Measurements from ENCODE around the gene ARMH3.
"Not testable (repeated sequence)": the region's sequence is repeated elsewhere in the genome, so short reads cannot be mapped to it uniquely, and the experiment has no call there.

ARMH3 gene

DNA sequence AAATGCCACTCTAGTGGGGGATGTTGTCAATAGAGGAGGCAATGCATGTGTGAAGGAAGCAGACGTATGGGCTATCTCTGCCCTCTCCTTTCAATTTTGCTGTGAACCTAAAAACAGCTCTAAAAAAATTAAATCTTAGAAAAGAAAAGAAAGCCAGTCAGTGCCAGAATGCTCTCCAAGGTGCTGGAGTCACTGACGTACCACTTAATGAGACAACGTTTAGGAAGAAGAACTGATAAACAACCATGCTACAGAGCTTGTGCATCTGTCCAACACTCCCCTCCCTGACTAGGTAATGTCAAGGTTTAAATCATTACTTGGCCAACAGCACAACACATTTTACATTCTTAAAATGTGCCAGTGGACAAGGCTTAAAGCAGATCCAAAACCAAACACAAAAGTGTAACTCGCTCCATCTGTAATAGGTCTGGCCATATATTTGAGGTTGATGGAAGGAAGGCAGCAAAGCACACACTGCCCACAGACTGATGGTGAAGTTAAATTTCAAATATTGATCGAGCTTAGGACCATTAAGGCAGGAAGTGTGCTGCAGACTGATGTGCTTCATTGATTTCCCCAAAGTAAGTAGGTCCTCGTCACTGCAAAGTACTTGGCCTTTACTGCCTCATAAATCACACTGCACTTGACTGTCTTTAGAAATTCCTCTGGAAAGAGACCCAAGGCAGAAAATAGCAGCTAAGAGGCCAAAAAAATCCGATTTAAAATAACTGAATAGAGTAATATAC, 15.5 kb downstream of the ARMH3 start:
- no peak for DNase-seq

- DNase-seq: no peak
Observed at GRCh38 chr10:102038410-102038809, 17.6 kb downstream of the ARMH3 start.

DNA sequence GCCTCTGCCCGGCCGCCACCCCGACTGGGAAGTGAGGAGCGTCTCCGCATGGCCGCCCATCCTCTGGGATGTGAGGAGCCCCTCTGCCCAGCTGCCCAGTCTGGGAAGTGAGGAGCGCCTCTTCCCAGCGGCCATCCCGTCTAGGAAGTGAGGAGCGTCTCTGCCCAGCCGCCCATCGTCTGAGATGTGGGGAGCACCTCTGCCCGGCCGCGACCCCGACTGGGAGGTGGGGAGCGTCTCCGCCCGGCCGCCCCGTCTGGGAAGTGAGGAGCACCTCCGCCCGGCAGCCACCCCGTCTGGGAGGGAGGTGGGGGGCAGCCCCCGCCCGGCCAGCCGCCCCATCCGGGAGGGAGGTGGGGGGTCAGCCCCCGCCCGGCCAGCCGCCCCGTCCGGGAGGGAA, 20.2 kb downstream of the ARMH3 start:
- DNase-seq: not testable (repeated sequence)

GRCh38 chr10:102033787-102034186, 22.2 kb downstream of the ARMH3 start:
- DNase-seq: no peak

GRCh38 chr10:102027261-102027660, 28.7 kb downstream of the ARMH3 start:
- DNase-seq: no peak

- DNase-seq: no peak
Observed at GRCh38 chr10:102024799-102025198, 31.2 kb downstream of the ARMH3 start.

GRCh38 chr10:102020938-102021337, 35.0 kb downstream of the ARMH3 start:
- DNase-seq: no peak

DNA sequence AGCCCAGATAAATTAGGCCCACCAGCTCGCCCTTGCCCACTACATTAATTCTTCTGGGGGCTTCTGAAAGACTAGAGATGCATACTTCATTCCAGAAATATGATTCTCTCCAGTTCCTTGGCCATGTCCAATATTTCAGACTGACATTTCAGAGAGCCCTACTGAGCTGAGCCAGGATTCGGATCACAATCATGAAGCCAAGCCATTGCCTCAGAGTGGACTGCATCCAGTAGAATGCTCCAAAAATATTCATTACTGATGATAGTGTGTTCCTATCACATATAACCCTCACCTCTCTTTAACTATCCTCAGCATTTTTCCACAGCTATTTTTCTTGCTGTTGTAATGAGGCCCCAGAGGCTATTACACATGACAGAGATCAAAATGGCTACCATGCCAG, 38.7 kb downstream of the ARMH3 start:
- DNase-seq: no peak

DNA sequence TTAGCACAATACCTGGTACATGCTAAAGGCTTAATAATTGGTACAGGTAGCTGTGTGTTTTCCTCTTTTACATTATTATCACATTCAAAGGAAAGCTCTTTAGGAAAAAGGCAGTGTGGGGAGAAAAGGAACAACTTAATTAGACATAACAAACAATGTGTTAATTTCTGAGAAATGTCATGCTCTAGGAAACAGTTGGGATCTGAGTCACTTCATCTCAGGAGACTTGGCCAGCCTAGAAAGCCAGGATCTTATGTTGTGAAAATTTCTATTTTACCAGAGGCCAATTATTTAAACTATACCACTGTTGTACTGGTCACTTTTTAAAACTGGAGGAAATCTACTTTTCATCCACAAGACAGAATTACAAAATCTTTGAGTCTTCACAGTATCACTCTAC, 39.6 kb downstream of the ARMH3 start:
- DNase-seq: no peak

DNA sequence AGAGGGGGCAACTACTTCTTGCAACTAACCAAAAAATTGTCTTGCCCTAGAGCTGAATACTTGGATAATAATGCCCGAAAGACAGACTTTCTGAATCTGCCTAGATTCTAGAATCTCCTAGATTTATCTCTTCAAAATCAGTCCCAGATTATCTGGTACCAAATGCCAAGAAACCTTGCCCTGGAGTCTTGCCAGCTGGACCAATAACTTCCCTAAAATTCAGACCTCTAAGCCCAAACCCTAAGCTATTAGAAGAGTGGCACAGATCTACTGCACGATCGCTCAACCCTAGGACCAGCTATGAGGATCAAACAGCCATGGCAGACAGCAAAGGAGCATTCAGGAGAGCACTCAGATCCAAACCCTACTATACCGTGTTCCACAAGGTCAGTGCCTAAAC, 45.0 kb downstream of the ARMH3 start:
- no peak for DNase-seq

GRCh38 chr10:102009801-102010425, 46.1 kb downstream of the ARMH3 start:
- no peak for DNase-seq

GRCh38 chr10:102007796-102008195, 48.2 kb downstream of the ARMH3 start:
- DNase-seq: no peak

DNA sequence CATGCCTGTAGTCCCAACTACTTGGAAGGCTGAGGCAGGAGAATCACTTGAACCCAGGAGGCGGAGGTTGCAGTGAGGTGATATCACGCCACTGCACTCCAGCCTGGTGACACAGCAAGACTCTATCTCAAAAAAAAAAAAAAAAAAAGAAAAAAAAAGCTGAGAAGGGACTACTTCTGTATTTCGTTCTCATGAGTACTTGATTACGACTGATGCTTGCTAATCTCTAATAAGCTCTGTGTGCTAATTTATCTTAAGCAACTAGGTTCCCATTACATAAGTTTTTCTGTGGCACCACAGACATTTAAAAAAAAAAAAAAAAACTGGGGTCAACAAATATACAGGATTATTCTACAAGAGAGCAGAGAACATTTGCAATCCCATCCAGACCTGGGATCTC, 48.9 kb downstream of the ARMH3 start:
- DNase-seq: not testable (repeated sequence)

- no peak for DNase-seq
Observed at GRCh38 chr10:102004376-102004775, 51.6 kb downstream of the ARMH3 start.

DNA sequence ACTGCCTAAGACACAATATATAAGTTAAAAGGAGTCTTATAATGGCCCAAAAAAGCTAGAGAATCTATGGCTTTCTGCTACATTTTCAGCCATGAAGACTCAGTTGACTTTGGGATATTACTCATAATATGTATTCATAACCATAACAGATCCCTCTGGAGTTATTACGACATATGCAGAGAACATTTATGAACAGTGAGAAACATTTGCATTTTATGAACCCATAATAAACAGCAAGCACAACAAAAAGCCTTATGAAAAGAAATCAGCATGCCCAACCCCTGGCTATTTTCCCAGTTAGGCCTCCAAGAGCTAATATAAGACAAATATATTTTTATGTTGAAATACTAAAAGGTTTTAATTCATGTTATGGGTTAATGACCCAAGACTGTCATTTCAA, 52.4 kb downstream of the ARMH3 start:
- no peak for DNase-seq

DNA sequence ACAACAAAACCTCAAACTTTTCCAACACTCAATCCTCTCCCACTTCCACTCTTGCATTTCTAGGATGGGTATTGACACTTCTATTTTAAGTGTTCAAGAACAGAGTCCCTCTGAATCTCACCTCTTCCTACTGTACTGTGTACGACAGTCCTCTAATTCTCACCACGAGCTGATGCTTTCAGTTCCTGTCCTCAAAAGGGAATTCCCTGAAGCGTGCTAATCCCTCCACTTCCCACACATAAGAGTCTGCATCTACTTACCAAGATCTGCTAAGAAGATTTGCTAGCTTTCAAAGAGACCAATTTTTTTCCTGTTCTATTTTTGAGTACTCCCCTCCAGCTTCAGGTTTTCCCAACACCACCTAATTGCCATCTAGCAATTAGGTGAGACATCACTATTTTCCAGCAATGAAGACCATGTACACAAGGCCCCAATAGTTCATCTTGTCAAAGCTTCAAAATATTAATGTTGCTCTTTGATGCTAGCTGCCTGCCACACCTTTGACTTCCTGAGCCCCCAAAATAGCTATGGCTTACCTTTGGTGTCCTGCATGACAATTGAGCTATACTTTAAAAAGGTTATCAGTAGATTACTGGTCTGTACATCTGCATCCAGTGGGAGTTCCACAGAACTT, 54.4 kb downstream of the ARMH3 start:
- DNase-seq: no peak

DNA sequence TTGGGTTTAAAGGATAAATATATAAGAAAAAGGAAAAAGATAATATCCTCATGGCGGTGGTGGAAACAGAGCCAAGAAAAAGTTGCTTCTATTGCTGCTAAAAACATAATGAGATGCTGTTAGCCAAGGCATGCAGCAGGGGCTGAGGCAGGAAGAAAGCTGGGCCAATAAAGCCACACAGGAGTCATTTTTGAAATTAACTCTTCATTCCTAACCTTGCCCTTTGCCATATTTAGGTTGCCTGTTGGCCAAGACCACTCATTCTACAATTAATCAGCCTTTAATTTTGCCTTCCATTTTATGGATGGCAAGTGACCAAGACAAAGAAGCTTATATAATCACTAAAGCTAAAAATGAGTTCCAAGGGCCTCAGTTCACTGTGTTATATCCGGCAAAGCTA, 58.2 kb downstream of the ARMH3 start:
- DNase-seq: no peak

DNA sequence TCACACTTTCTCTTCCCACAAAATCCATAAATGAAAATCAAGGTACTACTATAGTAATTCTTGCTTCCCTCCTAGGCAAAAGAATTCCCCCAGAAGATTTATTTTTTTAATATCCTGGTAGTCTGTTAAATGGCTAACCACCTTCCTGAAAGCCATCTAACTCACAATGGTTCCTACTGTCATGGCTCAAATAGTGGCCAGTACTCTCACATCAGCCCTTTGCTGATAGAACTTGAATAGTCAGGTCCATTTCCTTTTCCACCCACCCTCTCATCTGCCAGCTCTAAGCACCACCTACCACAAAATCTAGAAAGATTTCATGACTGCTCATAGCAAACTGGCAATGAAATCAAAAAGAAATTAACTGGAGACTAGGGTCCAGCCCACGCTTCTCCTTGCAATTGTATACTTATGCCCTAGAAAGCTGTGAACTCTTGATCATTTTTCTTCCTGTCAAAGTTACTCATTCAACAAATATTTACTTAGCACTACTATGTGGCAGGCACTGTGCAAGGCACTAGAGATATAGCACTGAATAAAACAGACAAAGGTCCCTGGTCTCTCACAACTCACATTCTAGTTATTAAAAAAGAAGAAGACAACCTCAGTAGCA, 60.4 kb downstream of the ARMH3 start:
- no peak for DNase-seq

DNA sequence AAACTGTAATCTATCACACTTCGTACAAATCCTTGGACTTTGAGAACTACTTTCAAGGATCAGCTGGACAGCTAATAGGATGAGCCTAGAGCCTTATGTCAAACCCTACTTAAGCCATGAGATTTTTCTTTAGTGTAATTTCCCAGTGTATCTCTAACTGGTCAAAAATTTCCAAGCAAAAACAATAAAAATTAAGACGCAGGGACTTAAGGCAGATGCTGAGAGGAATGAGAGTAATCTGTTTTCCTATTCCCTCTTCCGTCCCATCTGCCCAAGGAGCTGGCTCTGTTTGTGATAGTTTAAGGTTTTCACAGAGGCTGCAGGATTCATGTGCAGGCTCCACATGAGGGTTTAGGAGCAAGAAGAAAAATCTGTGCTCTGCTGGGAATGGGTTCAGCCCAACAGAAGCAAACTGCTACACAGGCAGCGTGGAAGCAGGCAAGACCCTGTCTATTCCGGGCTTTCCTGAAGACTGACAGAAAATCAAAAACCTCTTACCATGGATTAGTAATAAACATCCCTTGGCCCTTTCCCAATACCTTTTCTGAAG, 62.2 kb downstream of the ARMH3 start:
- no peak for DNase-seq

GRCh38 chr10:101993221-101993620, 62.8 kb downstream of the ARMH3 start:
- DNase-seq: no peak

- no peak for DNase-seq
Observed at GRCh38 chr10:101987136-101987535, 68.8 kb downstream of the ARMH3 start.

- no peak for DNase-seq
Observed at GRCh38 chr10:101986624-101986971, 69.4 kb downstream of the ARMH3 start.

- not testable (repeated sequence) for DNase-seq
Observed at GRCh38 chr10:101980677-101981076, 75.3 kb downstream of the ARMH3 start.

Data from activated naive CD4-positive, alpha-beta T cell (primary cell).